ENCODE data around the gene SLC38A3.
A peak's percentile ranks its signal among the peaks of the same experiment; 100 is the strongest.

SLC38A3 gene

DNA sequence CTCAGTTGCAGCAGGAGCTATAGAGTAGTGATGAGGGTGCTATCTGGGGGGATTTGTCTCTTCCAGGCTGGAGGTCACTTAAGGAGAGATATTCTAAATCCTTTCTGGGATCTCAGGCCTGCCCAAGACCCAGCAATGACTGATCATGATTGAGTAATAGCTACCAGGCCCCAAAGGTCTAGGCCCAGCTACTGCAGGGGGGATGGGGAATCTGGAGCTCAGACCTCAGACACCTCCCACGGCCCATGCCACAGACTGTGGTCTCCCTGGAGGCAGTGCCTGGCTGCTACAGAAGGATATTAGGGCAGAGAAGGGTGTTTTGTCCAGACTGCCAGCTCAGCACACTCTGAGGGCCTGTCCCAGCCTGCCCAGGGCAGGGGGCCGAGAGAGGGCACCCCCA is 6.9 kb downstream of the SLC38A3 start:
- no peak for DNase-seq (ENCODE audit: low read depth, low spot score)
- Histone ChIP-seq H3K4me1 (ENCODE audit: insufficient read depth, insufficient read length) (peaks cover 23% of the 10 kb centered on the region), H3K36me3 (ENCODE audit: insufficient read depth, insufficient read length, low read length) (no peaks in the 10 kb centered on the region), H3K9ac (ENCODE audit: insufficient read length, low read depth) (peak overlapping the region; percentile 57), H3K4me3 (ENCODE audit: insufficient read length, low read depth) (no peak overlapping the region), H3K9me3 (ENCODE audit: insufficient read depth, low read length) (peaks cover 7% of the 10 kb centered on the region; the same call in 1 of the 2 replicates), H3K27me3 (ENCODE audit: insufficient read depth, insufficient read length) (peaks cover 12% of the 10 kb centered on the region)
- TF ChIP-seq ZNF274 (IDR thresholded peaks at IDR 0.05; ENCODE audit: low read depth, low read length) (no peak), SUZ12 (IDR thresholded peaks at IDR 0.05; ENCODE audit: extremely low read depth, insufficient read depth, insufficient read length) (no peak), YY1 (IDR thresholded peaks at IDR 0.05; ENCODE audit: insufficient read depth, insufficient read length) (no peak)

DNA sequence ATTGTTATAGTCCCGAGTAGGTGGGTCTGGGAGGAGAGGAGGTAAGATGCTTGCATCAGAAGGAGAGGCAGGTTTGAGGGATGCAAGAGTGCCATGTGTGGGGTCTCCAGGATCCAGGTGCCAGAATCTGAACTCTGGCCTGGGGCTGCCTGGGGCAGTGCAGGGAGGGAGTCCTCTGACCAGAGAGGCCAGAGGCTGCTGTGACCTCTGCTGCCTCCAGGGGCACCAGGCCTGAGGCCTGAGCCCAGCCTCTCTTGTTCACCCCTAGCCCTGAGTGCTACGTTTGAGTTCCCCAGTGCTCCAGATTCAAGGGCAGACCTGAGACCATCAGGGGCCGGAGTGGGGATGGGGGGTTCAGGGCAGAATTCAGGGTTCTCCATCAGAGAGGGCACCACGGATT is 7.4 kb downstream of the SLC38A3 start:
- TF ChIP-seq ZNF274 (IDR thresholded peaks at IDR 0.05; ENCODE audit: low read depth, low read length), result no peak
- no peak for TF ChIP-seq YY1 (IDR thresholded peaks at IDR 0.05; ENCODE audit: insufficient read depth, insufficient read length)
- no peak for TF ChIP-seq SUZ12 (IDR thresholded peaks at IDR 0.05; ENCODE audit: extremely low read depth, insufficient read depth, insufficient read length)
- peaks cover 23% of the 10 kb centered on the region for H3K4me1 ChIP-seq (ENCODE audit: insufficient read depth, insufficient read length)
- H3K4me3 ChIP-seq (ENCODE audit: insufficient read length, low read depth), result no peak overlapping the region
- H3K27me3 ChIP-seq (ENCODE audit: insufficient read depth, insufficient read length), result peaks cover 6% of the 10 kb centered on the region
- no peak for DNase-seq (ENCODE audit: low read depth, low spot score)
- H3K9me3 ChIP-seq (ENCODE audit: insufficient read depth, low read length), result peaks cover 7% of the 10 kb centered on the region; the same call in 1 of the 2 replicates
- no peaks in the 10 kb centered on the region for H3K36me3 ChIP-seq (ENCODE audit: insufficient read depth, insufficient read length, low read length)
- H3K9ac ChIP-seq (ENCODE audit: insufficient read length, low read depth), result peak overlapping the region; percentile 57

DNA sequence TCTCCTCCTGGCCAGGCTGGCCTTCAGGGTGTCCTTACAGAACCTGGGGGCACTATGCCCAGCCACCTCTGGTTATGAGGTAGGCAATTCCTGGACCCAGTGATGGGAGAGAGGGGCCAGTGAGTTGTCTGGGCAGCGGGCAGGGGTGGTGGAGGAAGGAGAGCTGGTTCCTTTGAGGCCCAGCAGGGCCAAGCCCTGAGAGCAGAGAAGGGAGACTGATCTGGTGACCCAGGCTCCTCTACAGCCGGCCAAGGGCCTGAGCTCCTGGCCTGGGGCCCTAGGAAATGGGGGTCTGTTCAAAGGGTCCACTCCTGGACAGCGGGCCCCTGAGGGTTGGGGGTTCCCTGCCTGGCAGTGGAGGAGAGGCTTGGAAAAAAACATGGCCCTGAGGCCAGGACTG is 7.9 kb downstream of the SLC38A3 start:
- H3K4me3 ChIP-seq (ENCODE audit: insufficient read length, low read depth), result no peak overlapping the region
- H3K9ac ChIP-seq (ENCODE audit: insufficient read length, low read depth), result peak overlapping the region; percentile 33
- DNase-seq (ENCODE audit: low read depth, low spot score), result no peak
- peaks cover 4% of the 10 kb centered on the region for H3K27me3 ChIP-seq (ENCODE audit: insufficient read depth, insufficient read length)
- peaks cover 7% of the 10 kb centered on the region; the same call in 1 of the 2 replicates for H3K9me3 ChIP-seq (ENCODE audit: insufficient read depth, low read length)
- TF ChIP-seq YY1 (IDR thresholded peaks at IDR 0.05; ENCODE audit: insufficient read depth, insufficient read length) (no peak), ZNF274 (IDR thresholded peaks at IDR 0.05; ENCODE audit: low read depth, low read length) (no peak), SUZ12 (IDR thresholded peaks at IDR 0.05; ENCODE audit: extremely low read depth, insufficient read depth, insufficient read length) (no peak)
- no peaks in the 10 kb centered on the region for H3K36me3 ChIP-seq (ENCODE audit: insufficient read depth, insufficient read length, low read length)
- peaks cover 23% of the 10 kb centered on the region for H3K4me1 ChIP-seq (ENCODE audit: insufficient read depth, insufficient read length)

DNA sequence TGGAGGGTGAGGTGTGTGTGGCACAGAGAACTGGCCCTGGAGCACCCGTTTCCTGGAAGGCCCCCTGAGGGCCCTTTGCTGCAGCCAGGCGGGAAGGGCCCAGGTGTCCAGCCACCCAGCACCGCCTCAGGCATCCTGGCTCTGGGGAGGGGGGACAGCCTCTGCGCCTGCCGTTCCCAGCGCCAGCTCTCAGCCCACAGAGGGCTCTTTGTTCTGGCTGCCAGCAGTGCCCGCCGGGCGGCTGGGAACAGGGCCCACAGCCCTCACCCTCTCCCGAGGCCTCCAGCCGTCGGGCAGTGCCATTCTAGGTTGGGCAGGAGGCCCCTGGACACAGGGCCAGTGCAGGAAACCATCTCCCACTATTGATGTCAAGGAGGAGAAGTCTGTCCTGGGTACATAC is 8.3 kb downstream of the SLC38A3 start:
- TF ChIP-seq YY1 (IDR thresholded peaks at IDR 0.05; ENCODE audit: insufficient read depth, insufficient read length) (no peak), ZNF274 (IDR thresholded peaks at IDR 0.05; ENCODE audit: low read depth, low read length) (no peak), SUZ12 (IDR thresholded peaks at IDR 0.05; ENCODE audit: extremely low read depth, insufficient read depth, insufficient read length) (no peak)
- peaks cover 23% of the 10 kb centered on the region for H3K4me1 ChIP-seq (ENCODE audit: insufficient read depth, insufficient read length)
- peaks cover 7% of the 10 kb centered on the region; the same call in 1 of the 2 replicates for H3K9me3 ChIP-seq (ENCODE audit: insufficient read depth, low read length)
- peaks cover 4% of the 10 kb centered on the region for H3K27me3 ChIP-seq (ENCODE audit: insufficient read depth, insufficient read length)
- DNase-seq (ENCODE audit: low read depth, low spot score), result no peak
- H3K4me3 ChIP-seq (ENCODE audit: insufficient read length, low read depth), result no peak overlapping the region
- no peak overlapping the region for H3K9ac ChIP-seq (ENCODE audit: insufficient read length, low read depth)
- H3K36me3 ChIP-seq (ENCODE audit: insufficient read depth, insufficient read length, low read length), result no peaks in the 10 kb centered on the region

DNA sequence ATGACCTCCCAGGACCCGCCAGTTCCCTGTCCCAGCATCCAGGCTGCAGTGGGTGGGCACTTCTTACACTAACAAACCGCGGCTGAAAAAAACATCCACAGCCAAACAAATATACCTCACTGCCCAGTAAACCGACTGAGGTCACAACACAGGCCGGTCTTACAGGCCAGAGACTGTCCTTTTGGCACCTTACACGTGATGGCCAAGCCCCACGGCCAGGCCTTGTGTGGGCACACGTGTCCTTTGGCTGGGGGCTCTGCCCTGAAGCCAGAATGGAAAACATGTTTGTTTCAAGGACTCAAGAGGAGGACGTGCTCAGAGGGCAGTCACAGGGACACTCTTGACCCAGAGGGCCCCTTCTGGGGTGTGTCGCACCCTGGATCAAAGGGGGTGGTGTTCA is 9.8 kb downstream of the SLC38A3 start:
- H3K4me3 ChIP-seq (ENCODE audit: insufficient read length, low read depth), result no peak overlapping the region
- H3K36me3 ChIP-seq (ENCODE audit: insufficient read depth, insufficient read length, low read length), result no peaks in the 10 kb centered on the region
- H3K4me1 ChIP-seq (ENCODE audit: insufficient read depth, insufficient read length), result peaks cover 16% of the 10 kb centered on the region
- DNase-seq (ENCODE audit: low read depth, low spot score), result no peak
- H3K9me3 ChIP-seq (ENCODE audit: insufficient read depth, low read length), result peaks cover 7% of the 10 kb centered on the region; the same call in 1 of the 2 replicates
- H3K9ac ChIP-seq (ENCODE audit: insufficient read length, low read depth), result no peak overlapping the region
- peaks cover 4% of the 10 kb centered on the region for H3K27me3 ChIP-seq (ENCODE audit: insufficient read depth, insufficient read length)
- no peak for TF ChIP-seq YY1 (IDR thresholded peaks at IDR 0.05; ENCODE audit: insufficient read depth, insufficient read length)
- TF ChIP-seq SUZ12 (IDR thresholded peaks at IDR 0.05; ENCODE audit: extremely low read depth, insufficient read depth, insufficient read length), result no peak
- TF ChIP-seq ZNF274 (IDR thresholded peaks at IDR 0.05; ENCODE audit: low read depth, low read length), result no peak

DNA sequence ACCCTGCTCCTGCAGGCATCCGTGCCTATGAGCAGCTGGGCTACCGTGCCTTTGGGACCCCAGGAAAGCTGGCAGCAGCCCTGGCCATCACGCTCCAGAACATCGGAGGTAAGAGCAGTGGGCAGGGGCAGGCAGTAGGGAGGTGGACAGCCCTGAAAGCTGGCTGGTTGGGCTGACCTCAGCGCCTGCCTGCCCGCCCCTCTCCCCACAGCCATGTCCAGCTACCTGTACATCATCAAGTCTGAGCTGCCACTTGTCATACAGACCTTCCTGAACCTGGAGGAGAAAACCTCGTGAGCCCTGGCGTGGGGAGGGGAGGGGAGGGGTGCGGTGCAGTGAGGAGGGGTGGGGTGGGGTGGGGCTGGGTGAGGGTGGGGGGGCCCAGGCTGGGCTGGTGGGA is 10.5 kb downstream of the SLC38A3 start:
- H3K9me3 ChIP-seq (ENCODE audit: insufficient read depth, low read length), result peaks cover 7% of the 10 kb centered on the region; the same call in 1 of the 2 replicates
- TF ChIP-seq YY1 (IDR thresholded peaks at IDR 0.05; ENCODE audit: insufficient read depth, insufficient read length) (no peak), ZNF274 (IDR thresholded peaks at IDR 0.05; ENCODE audit: low read depth, low read length) (no peak), SUZ12 (IDR thresholded peaks at IDR 0.05; ENCODE audit: extremely low read depth, insufficient read depth, insufficient read length) (no peak)
- no peak overlapping the region for H3K4me3 ChIP-seq (ENCODE audit: insufficient read length, low read depth)

DNA sequence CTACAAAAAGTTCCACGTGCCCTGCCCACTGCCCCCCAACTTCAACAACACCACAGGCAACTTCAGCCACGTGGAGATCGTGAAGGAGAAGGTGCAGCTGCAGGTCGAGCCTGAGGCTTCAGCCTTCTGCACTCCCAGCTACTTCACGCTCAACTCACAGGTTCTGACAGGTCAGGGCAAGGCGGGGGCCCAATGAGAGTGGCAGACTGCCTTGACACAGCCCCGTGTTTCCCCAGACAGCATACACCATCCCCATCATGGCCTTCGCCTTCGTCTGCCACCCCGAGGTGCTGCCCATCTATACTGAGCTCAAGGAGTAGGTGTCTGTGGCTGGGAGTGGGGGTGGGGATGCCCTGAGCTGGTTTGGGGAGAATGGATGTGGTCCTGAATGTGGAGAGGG is 12.6 kb downstream of the SLC38A3 start:
- Histone ChIP-seq H3K4me1 (ENCODE audit: insufficient read depth, insufficient read length) (peaks cover 14% of the 10 kb centered on the region), H3K27me3 (ENCODE audit: insufficient read depth, insufficient read length) (peaks cover 4% of the 10 kb centered on the region), H3K9ac (ENCODE audit: insufficient read length, low read depth) (no peak overlapping the region), H3K4me3 (ENCODE audit: insufficient read length, low read depth) (no peak overlapping the region), H3K9me3 (ENCODE audit: insufficient read depth, low read length) (no peaks in the 10 kb centered on the region), H3K36me3 (ENCODE audit: insufficient read depth, insufficient read length, low read length) (no peaks in the 10 kb centered on the region)
- TF ChIP-seq SUZ12 (IDR thresholded peaks at IDR 0.05; ENCODE audit: extremely low read depth, insufficient read depth, insufficient read length), result no peak
- TF ChIP-seq ZNF274 (IDR thresholded peaks at IDR 0.05; ENCODE audit: low read depth, low read length), result no peak
- TF ChIP-seq YY1 (IDR thresholded peaks at IDR 0.05; ENCODE audit: insufficient read depth, insufficient read length), result no peak
- DNase-seq (ENCODE audit: low read depth, low spot score), result no peak

More for the DNA sequence above, 10.5 kb downstream of the SLC38A3 start:
- H3K27me3 ChIP-seq (ENCODE audit: insufficient read depth, insufficient read length), result peaks cover 4% of the 10 kb centered on the region
- H3K4me1 ChIP-seq (ENCODE audit: insufficient read depth, insufficient read length), result peaks cover 19% of the 10 kb centered on the region
- no peak overlapping the region for H3K9ac ChIP-seq (ENCODE audit: insufficient read length, low read depth)
- DNase-seq (ENCODE audit: low read depth, low spot score), result no peak
- H3K36me3 ChIP-seq (ENCODE audit: insufficient read depth, insufficient read length, low read length), result no peaks in the 10 kb centered on the region

Data from NT2/D1 (cell line).